Measurements from ENCODE around the gene DDX25.

GRCh38 chr11:125935618-125936199, 31.4 kb downstream of the DDX25 start:
- TF ChIP-seq CTCF (IDR thresholded peaks at IDR 0.05): no peak
- no peak for TF ChIP-seq POLR2A (IDR thresholded peaks at IDR 0.05; ENCODE audit: low read depth)
- no peak for TF ChIP-seq EP300 (IDR thresholded peaks at IDR 0.05)

All from esophagus muscularis mucosa (tissue), 4 donors.